GM12892 (cell line): ENCODE results near the gene TBX5.
"Not testable (repeated sequence)": the region's sequence is repeated elsewhere in the genome, so short reads cannot be mapped to it uniquely, and the experiment has no call there.

Experiments
- DNase-seq: peaks from one replicate; pipeline ENCODE4 v3.0.0; 2011; ENCODE audit not compliant: insufficient read length
- FAIRE-seq: peaks from 2 replicates; lab custom pipeline; 2011; peaks lifted over from hg19 to GRCh38; lab: Jason Lieb, UNC
- POLR2A ChIP-seq: IDR thresholded peaks from 2 replicates; pipeline ENCODE4 v1.6.1; 2011; ENCODE audit warnings: low read depth, low read length, control low read depth
- POLR2AphosphoS5 ChIP-seq: IDR thresholded peaks from 2 replicates; pipeline ENCODE4 v1.6.1; 2011; ENCODE audit warnings: low read depth, low read length, control low read depth
- TAF1 ChIP-seq: IDR thresholded peaks from 2 replicates; pipeline ENCODE4 v1.6.1; 2011; ENCODE audit warnings: low read depth, mild to moderate bottlenecking, control low read depth, low read length, borderline replicate concordance

Gene TBX5

DNA sequence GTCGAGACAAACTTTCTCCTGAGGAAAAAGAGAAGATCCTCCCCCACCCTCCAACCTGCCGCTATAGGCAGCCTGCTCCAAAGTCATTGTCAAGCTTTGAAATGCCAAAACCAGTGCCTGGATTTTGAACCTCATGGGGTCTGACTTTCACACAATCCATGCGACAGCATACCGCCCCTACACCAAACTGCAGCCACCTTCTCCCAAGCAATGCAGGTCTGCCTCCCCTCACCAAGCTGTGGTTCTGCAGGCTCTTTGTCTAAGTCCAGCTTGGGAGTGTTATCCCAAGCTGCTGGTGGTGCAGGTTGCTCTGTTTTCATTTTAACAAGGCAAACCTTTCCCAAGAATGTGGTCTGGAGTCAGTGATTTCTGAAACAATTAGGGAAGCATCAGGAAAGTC is 12.4 kb downstream of the TBX5 start:
- DNase-seq (no peak), FAIRE-seq (no peak)
- TF ChIP-seq POLR2A: no peak

GRCh38 chr12:114392909-114393308 is 13.0 kb downstream of the TBX5 start:
- FAIRE-seq (no peak), DNase-seq (no peak)
- no peak for TF ChIP-seq POLR2A
- TF ChIP-seq TAF1: no peak
- no peak for TF ChIP-seq POLR2AphosphoS5

GRCh38 chr12:114391088-114391487 is 14.9 kb downstream of the TBX5 start:
- no peak for TF ChIP-seq TAF1
- TF ChIP-seq POLR2A: no peak
- no peak for TF ChIP-seq POLR2AphosphoS5
- FAIRE-seq (no peak), DNase-seq (no peak)

DNA sequence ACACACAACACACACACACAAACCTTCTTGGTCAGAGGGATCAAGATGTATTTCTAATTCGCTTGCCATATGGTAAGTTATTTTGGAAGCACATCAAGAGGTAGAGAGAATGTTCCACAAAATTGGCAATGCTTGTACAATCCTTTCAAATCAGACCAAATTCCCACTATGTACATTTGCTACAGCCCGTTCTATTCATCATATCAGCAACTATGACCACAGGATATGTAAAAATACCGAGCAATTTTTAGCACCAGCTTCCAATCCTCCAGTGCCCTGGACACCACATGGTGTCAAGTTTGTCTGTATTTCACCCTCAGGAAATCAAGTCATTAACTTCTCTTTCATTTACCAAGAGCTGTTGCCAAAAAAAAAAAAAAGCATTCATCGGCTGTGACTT is 21.2 kb downstream of the TBX5 start:
- DNase-seq (no peak), FAIRE-seq (no peak)
- TF ChIP-seq POLR2AphosphoS5: no peak
- TF ChIP-seq TAF1: no peak
- TF ChIP-seq POLR2A: no peak

- no peak for DNase-seq
- TF ChIP-seq POLR2AphosphoS5: no peak
- TF ChIP-seq TAF1: no peak
- no peak for TF ChIP-seq POLR2A
- no peak for FAIRE-seq
Measured at GRCh38 chr12:114381177-114381576, 24.8 kb downstream of the TBX5 start.

GRCh38 chr12:114371733-114372132 is 34.2 kb downstream of the TBX5 start:
- no peak for DNase-seq
- FAIRE-seq: no peak
- TF ChIP-seq TAF1: no peak
- no peak for TF ChIP-seq POLR2A
- TF ChIP-seq POLR2AphosphoS5: no peak

DNA sequence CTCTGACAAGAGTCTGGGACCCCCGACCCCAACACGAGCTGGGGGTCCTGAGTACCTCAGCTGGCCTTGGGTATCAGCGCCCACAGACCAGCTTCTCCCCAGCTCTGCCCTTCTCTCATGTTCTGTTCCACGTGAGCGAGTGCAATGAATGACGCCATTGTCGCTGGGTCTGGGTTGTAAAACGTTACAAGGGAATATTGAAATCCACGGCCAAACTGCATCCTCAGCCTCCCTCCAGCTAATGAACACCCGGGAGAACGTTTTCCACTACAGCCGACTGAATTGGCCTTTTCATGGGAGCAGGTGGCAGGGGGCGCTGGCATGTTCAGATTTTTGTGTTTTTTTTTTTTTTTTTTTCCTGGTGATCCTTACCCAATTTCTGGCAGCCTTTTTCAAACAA is 34.7 kb downstream of the TBX5 start:
- no peak for DNase-seq
- no peak for TF ChIP-seq TAF1
- no peak for TF ChIP-seq POLR2AphosphoS5
- TF ChIP-seq POLR2A: no peak
- FAIRE-seq: no peak

- FAIRE-seq (no peak), DNase-seq (no peak)
- TF ChIP-seq TAF1: no peak
- no peak for TF ChIP-seq POLR2AphosphoS5
- TF ChIP-seq POLR2A: no peak
Measured at GRCh38 chr12:114368685-114369452, 37.1 kb downstream of the TBX5 start.

- TF ChIP-seq POLR2AphosphoS5: no peak
- no peak for TF ChIP-seq POLR2A
- no peak for TF ChIP-seq TAF1
- FAIRE-seq (no peak), DNase-seq (no peak)
Measured at GRCh38 chr12:114361992-114362391, 44.0 kb downstream of the TBX5 start.

DNA sequence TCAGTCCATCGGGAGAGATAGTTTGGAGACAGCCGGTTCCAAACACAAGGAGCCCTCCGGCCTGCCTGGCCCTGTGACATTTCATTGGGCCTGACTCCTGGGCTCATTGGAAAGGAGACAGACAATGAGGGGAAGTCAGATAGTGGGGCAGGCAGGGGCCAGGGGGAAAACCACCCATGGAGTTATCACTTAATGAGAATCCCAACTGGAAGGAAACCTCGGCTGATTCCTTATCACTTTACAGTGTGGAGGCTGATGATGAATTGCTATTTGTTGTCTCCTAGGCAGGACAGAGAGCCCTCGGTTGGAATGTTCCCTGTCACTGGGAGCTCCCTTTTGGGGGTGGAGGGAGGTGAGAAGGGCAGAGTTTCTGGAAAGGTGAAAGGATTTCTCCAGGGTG is 44.4 kb downstream of the TBX5 start:
- FAIRE-seq: no peak

DNA sequence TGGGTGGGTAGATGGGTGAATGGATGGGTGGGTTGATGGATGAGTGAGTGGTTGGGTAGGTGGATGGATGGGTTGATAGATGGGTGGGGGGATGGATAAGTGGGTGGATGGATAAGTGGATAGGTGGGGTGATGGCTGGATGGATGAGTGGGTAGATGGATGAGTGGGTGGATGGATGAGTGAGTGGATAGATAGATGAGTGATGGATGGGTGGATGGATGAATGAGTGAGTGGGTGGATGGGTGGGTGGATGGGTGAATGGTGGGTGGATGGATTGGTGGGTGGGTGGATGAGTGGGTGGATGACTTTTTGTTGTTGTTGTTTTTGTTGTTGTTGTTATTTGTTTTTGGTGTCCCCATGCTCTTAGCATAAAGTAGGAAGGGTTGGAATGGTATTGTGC is 45.5 kb downstream of the TBX5 start:
- no peak for DNase-seq
- TF ChIP-seq TAF1 (no peak), POLR2A (no peak), POLR2AphosphoS5 (no peak)
- FAIRE-seq: no peak

More for the DNA sequence above, 44.4 kb downstream of the TBX5 start:
- TF ChIP-seq POLR2A (no peak), POLR2AphosphoS5 (no peak), TAF1 (no peak)
- no peak for DNase-seq

DNA sequence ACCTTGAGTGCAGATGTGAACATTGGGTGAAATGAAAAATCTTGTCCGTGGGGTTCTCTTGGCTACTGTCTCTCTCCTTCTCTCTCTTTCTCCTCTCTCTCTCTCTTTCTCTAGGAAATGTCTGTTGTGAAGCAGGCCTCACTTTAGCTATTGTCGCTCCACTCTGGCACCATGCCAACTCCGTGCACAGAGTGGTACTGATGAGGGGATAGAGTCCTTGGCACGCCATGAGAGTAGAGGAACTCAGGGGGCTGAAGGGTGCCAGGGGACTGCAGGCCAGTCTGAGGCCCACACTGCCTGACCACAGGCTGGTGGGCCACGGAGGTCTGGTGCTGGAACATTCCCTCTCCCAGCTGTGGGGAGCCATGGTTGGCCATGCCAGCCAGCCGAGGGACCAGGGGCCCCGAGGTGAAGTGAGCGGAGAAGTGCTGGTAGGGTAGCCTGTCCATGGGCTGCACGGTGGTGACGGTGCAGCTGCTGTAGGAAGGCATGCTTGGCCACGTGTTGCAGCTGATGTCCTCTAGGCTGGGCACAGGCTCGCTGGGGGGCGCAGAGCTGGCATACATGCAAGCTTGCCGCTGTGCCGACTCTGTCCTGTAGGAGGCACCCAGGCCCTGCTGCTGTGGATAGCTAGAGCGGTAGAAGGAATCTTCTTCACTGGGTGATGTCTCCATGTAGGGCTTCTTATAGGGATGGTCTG is 50.4 kb downstream of the TBX5 start:
- DNase-seq (no peak), FAIRE-seq (no peak)
- no peak for TF ChIP-seq POLR2AphosphoS5
- no peak for TF ChIP-seq POLR2A
- no peak for TF ChIP-seq TAF1

GRCh38 chr12:114349239-114349638 is 56.7 kb downstream of the TBX5 start:
- not testable (repeated sequence) for FAIRE-seq, DNase-seq
